Mesenteric fat pad (tissue), 1 donor: ENCODE data around the gene KITLG. TPM values are rescaled to one million over a fixed set of nuclear protein-coding genes. Genes with fewer than 3 reads are reported as not detected.
"Not testable (repeated sequence)": the region's sequence is repeated elsewhere in the genome, so short reads cannot be mapped to it uniquely, and the experiment has no call there.

Experiments used
- DNase-seq: peaks from one replicate; pipeline ENCODE4 v3.0.0-alpha.2; 2020; ENCODE audit warnings: low spot score
- total RNA-seq: library from RNA; stranded (reverse); fragmentation: NEBNext Ultra II Directional; extraction: Animal tissue kit (Norgen Biotek cat#: 25700); gene quantifications from one replicate; pipeline ENCODE4 v1.2.1, GENCODE V29; 2021
- donor health status: DM: yes; HTN: yes; CAD: no.

Gene KITLG
- total RNA-seq, 1 donor from 2014 or later, result 9.6 TPM

DNA sequence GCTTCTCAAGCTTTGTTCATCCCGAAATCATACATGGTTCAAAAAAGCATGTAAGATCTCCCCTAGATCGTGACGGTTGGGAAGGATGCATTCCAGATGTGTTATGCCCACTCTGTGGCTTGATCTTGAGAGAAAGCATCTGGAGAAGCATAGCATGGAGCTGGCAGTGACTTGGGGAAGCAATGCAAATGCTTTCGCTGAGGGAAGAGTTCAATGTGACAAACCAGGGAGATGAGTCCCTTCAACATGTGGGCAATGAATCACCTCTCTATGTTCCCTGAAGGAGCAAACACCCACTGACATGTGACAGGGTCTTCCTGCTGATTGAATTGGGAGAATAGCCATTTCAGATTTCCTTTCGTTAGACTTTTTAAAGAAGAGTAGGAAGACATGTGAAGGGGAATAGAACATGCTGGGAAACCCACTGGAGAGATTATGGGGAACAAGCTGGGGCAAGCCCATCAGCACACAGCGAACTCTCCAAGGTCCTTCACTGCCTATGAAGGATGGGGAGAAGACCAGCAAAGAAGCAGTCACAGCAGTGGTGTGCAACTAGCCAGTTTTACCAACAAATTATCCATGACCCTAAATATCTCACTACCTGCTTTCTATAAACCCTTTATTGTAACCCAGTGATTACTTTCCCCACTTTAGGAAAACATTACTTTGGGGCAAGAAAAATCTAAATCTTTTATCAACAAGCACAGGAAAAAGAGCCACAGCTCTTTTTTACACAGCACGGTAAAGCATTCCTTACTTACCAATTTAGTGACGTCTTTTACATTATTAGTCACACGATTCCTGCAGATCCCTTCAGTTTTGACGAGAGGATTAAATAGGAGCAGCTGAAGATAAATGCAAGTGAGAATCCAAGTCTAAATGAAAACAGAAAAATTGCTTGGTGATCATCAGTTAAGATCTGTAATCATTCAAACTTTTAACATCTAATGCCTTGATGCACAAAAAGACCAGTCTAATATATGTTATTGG lies 35.0 kb downstream of the KITLG start:
- DNase-seq, result no peak

DNA sequence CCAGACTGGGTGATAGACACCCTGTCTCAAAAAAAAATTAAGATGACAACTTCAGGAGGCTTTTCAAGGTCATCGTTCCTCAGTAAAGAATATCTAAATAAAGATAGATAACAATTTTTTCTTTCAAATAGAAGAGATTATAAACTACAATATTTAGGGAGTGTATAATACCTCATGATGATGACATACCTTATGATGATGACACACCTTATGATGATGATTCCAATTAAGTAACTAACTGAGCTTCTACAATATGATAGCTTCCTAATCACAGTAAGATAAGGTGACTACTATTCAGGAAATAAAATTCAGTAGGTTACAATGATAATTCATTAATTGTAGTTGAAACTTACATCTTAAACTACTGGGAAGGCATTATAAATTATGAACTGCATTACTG lies 40.4 kb downstream of the KITLG start:
- no peak for DNase-seq

DNA sequence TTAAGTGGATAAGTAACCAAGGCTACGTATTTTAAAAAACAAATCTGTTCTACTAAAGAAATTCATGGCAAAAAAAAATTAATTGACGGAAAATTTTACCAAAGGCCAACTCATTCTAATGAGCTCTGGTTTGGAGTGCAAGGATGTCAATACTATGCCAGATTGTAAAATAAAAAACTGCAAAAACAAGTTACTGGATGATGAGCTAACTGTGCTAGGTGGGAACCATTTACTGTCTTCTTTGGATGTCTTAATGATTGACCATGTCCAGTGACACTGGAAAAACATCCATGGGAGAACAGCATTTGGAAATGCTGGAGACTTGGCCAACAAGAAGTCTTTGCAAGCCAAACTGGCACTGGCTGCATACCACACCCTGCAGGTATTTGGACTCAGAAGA lies 41.6 kb downstream of the KITLG start:
- DNase-seq, result no peak

DNA sequence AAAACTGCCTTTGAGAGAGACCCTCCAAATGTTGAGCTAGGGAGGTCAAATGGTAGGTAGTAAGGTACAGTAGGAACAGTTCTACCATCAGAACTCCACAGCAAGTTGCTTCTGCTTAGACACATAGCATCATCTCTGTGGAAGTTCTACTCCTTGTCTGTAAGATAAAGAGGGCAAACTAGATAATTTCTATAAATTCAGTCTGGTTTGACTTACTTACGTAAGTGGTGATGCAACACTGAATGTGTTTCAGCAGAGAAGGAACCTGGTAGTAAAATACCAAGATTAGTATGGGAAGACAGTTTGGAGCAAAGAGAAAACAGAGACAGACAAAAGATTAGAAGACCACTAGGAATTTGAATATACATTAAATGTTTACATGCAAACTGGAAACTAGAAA lies 42.0 kb downstream of the KITLG start:
- no peak for DNase-seq

DNA sequence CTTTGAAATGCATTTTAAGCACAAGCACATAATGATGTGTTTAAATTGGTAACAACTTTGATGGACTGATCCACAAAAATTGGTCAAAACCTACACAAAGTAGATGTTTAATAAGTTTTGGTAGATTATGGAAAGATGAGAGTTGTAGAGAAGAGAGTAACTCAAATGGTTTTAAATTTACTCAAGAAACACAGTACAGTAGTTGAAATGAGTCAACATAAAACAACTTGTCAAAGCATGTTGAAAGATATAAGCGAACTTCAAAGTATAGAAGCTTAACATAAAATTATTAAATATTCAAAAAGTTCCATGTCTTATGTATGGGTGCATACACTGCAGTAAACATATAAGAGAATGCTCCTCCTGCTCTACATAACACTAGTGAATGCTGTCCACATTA lies 49.4 kb downstream of the KITLG start:
- DNase-seq, result no peak

DNA sequence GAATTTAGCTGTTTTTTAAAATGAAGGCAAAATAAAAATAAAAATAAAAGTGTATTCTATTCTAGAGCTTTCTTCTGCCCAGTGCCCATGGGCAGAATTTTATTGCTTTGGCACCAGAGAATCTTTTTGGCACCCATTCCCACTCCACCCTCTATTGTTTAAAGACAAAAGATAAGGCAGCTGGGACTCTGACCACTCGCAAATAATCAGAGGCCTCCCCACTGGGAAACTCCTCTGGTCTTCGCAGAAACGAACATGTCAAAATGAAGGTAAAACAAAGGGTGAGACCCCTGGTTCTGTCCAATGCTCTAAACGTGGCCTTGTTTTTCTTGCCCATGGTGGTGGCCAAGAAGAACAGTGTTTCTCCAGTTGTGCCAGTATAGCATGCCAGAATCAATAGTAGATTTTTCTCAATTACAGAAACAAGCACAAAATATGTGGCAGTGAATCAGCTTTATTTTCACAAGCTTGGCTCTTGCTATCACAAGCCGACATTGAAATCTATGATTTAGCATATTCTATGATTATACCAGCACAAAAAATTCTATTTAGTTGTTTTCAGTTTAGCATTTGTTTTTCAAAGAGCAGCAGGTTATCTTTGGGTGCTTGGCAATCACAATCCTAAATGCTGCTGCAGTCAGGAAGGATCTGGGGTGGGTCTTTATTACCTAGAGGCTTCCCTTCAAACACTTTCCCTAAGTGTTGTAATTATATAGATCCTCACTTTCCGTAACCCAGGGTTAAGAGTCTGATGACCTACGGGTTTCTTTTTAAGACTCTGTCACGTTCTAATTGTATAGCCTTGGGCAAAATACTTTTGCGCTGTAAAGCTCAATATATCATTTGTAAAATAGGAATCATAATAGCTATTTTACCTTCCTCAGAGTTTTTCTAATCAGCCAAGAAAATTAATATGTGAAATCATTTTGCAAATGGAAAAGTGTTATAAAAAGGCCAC lies 50.5 kb downstream of the KITLG start:
- no peak for DNase-seq

DNA sequence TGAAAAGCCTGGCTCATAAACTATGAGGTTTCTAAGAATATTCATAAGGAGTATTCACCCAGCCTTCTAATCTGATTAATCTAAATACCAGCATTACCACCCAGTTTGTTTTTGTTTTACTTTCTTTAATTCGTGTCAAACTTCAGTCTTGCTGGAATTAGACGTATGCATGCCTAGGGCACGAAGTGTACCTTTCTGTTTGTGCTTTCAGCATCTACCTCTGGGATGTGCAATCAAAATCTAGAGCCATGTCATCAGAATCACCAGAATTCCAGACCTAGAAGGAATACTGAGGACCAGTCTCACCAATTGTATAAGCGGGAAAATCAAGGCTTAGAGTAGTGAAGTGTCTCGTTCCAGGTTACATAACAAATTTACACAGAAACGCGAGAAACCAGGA lies 57.3 kb downstream of the KITLG start:
- no peak for DNase-seq

DNA sequence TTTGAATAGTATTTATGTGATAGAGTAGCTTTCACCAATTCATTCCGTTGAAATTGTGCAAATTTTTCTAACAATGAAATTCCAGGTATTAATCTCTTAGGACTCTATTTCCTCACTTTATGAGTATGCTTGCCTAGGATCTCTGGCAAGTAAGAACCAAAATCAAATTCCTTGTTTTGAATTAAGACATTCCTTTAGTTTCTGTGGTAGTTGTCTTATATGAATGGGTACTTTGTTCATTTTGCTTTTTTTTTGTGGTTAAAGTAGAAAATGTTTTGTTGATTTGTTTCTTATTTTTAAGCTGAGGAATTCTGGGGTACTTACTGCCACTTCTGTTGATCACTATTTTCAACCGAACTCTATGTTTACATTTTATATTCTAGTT lies 59.8 kb downstream of the KITLG start:
- DNase-seq, result no peak

DNA sequence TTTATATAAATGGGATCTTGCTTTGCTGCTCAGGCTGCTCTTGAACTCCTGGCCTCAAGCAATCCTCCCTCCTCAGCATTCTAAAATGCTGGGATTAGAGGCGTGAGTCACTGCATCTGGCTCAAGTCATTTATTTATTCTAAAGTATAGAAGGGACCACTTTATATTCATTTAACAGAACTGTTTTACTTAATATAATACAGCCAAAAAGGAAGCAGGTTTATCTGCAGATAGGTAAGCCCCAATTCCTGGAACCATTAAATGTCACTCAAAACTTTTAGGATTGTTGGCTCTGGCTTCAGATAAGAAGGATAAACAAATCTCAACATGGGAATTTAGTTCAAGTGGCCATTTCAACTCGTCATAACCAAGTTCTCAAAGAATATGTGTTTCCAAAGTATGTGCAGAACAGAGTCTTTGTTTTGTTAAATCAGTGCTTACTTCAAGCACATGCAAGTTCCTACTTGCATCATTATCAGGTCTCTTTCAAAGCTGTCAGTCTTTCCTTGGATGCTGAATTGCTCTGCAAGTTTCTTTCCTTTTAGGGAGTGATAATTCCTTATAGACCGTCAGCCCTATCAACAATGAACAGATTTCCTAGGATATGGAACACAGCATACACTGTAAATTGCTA lies 60.4 kb downstream of the KITLG start:
- no peak for DNase-seq

DNA sequence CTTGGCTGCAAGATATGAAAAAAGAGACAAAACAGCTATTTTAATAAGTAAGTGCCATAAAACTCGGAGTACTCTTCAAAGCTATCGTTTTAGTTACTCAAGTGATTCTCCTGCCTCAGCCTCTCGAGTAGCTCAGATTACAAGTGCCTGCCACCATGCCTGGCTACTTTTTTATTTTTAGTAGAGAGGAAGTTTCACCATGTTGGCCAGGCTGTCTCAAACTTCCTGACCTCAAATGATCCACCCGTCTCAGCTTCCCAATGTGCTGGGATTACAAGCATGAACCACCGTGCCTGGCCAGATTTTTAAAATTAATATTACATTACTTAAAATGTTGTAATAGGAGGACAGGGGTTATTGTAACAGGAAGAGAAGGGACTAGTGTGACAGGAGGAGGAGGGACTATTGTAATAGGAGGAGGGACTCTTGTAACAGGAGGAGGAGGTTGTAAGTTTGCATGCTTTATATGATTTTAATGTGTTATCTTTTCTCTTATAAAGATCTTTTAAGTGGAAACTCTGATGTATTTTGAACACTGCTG lies 61.3 kb downstream of the KITLG start:
- DNase-seq, result no peak

DNA sequence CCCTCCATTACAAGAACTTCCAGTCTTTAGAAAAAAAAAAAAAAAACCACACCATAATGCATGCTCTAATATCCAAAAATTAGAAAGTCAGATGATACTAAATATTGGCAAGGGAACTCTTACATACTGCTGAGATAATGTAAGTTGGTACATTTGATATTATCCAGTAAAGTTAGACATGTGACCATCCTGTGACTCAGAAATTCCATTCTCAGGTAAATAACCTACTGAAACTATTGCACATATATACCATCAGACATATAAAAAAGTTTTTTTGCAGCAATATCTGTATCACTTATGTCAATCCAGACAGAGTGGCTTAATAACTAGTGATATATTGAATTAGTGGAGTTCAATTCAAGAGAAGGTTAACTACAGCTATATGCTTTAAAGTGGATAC lies 63.5 kb downstream of the KITLG start:
- no peak for DNase-seq

DNA sequence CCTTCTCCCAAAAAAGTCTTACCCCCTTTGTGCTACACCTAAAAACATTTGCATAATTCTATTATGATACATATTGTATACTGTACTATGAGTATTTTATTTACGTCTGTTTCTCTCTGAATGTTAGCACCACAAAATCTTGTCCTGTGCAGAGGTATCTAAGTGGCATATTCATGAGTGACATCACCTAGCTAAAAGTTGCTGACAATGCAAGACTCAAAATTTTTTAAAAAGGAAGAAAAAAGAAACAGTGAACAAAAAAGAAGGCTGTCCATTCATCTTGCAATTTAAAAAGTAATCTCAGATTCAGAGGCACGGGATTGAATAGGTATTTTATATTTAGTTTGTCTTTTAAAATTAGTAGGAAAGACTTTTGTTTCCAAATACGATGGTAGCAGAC lies 69.4 kb downstream of the KITLG start:
- DNase-seq, result no peak

DNA sequence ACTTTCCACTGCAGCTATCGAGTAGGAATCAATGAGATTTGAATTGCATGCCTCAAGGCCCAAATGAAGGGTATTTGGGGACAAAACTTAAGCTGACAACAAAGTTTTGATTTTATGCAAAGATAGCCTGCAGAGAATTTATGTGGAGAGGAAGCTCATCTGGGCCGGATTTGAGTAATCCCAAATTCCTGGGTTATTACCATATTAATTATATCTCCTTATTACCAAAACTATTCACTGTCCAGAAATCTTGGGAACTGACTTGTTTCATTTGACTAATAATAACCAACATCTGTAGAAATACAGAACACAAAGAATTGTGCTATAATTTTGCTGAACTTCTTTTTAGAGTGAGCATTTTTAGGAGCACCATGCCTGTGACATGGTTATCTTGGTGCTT lies 70.4 kb downstream of the KITLG start:
- no peak for DNase-seq

DNA sequence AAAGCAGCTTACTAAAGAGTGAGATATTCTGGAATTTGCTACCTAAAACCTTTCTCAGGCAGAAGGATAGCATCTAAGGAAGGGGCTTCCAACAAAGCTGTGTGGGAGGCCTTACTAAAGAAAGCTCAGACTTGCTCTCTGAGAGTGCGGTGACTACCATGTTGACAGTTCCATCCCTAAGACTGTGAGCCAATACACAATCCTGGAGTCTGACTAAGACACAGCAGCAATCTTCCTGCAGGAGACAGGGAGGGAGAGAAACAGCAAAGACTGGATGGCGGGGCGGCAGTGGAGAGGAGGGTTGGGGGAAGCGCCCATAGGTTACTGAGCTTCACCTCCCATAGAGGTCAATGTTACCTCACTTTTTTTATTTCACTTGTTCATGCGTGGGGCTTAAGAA lies 70.9 kb downstream of the KITLG start:
- DNase-seq, result no peak

DNA sequence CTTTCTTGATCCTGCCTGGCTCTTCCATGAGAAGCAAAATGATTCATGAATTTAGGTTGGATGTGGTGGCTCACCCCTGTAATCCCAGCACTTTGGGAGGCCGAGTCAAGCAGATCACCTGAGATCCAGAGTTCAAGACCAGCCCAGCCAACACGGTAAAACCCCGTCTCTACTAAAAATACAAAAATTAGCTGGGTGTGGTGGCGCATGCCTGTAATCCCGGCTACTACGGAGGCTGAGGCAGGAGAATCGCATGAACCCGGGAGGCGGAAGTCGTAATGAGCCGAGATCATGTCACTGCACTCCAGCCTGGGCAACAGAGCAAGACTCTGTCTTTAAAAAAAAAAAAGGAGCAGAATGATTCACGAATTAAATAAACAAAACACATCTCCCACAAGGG lies 72.4 kb downstream of the KITLG start:
- DNase-seq, result not testable (repeated sequence)

DNA sequence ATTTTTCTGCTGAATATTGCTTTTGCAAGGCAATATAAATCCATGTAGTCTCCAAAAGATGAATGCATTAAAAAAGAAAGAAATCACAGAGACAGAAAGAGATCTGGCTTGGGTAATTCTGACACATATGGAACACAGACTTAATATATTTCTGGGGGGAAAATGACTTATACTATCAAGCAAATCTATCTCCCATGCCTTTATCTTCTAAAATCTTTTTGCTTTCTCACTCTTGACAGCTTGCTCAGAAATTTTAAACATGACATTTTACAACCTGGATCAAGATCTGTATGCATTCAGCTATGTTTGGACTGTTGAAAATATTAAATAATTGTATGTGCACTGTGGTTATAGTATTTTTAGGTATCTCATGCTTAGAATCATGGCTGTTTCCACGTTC lies 73.0 kb downstream of the KITLG start:
- DNase-seq, result no peak

DNA sequence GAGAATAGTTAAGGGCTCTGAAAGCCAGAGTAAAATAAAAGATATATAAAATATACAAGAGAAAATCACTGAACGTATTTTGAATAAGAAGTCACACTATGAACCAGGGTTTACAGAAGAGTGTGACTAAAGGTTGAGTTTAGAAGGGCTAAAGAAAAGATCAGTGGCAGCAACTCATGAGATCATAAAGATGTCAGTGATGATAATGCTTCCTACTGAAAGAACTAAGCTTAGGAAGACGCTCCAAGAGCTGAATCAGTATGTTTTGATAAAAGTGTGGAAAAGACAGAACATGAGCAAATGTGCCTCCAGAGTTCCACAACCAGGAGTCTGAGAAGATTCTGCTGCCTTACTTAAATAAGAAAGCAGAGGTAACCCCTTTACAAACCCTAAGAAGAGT lies 74.6 kb downstream of the KITLG start:
- no peak for DNase-seq

DNA sequence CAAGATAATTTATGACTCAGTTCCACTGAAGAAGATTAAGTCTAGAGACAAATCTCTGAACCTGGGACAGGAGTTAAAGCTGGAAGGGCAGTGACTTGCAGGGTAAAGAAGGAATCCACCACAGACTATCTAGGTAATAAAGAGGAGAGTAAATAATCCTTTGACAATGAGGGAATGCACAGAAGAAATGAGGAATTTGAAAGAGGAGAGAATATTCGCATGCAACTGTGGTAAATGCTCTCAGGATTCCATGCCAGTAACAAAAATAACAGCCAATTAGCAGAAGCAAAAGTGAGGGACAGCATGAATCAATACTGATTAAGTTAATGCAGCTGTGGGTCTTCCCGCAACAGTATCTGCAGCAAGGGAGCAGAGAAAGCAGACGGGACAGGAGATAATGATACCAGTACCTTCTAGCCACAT lies 77.0 kb downstream of the KITLG start:
- DNase-seq, result no peak

DNA sequence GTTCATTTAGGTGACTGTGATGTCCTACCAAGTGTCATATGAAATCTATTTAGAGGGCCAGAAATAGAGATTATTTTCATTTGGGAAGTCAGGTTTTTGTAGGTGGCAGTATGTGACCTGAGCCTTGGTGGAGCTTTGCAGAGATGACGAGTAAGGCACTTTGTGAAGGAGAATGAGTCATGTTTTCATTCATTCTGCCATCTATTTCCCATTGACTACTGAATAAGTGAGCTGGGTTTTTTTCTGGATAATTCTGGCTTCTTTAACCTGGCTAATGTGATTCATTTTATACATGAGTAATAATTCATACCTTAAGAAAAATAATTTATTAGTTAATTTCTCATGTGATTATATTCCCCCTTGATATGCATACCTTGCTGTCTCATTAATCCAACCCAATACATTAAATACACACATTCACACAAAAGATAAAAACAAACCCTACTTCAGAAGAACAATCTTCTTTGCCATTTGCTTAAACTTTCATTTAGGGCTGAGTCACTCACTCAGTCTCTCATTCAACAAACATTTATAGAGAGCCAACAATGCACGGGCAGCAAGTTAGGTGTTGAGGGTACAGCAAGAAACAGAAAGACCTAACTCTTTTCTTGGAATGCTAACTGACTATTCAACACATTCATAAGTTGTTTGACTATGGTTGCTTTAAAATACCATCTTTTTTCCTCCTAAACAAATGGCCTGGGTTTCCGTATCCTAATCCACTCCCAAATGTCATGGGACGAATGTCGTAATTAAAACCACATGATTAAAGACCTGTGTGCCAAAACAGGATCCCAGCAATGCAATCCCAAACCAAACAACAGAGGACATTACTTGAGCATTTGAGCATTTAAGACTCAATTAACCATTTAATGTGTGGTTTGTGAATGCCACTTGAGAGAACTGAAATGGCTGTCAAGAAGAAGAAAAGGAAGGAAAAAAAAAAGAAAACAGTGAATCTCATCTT lies 78.0 kb downstream of the KITLG start:
- no peak for DNase-seq

DNA sequence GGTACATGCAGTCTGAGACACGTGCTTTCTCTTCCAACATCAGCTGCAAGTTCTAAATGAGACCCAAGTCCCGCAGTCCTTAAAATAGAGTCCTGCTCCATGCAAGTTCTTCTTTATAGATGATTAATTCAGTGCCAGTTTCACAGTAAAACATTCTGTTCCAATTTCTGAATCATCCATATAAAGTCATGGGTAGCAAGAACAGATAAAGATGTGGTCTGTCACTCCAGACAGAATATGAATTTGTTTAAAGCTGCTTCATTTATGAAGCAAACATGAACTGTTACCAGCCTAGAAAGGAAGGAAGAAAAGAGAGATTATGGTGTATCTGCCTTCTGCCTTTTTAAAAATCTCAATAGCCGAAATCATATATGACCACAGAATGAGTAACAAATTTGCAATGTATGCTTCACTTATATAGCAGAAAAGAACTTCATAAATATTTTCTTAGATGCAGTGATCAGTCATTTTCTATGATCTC lies 83.3 kb downstream of the KITLG start:
- no peak for DNase-seq
